Upper lobe of left lung (tissue), 4 donors: Measurements from ENCODE around the gene CLIP2.

Experiments
- EP300 ChIP-seq, 4 donors: sonication (generic); formaldehyde crosslinking; IDR thresholded peaks; one replicate each; pipeline ENCODE4 v1.5.1; 2017; ENCODE audit warnings: antibody characterized with exemption in 4 of 4, control low read depth in 2 of 4
- POLR2A ChIP-seq, 4 donors: fragments of 450-650 bp; IDR thresholded peaks; one replicate each; pipeline ENCODE4 v1.5.1; 2016 to 2017; ENCODE audit warnings: antibody characterized with exemption in 4 of 4, mild to moderate bottlenecking in 2 of 4
- TF ChIP-seq, protein P1 (sequence below), 6 experiments: fragments of 450-650 bp in 4 of 6; fragments of 200-600 bp in 2 of 6; sonication (generic) in 2 of 6; IDR thresholded peaks; one replicate each; pipeline ENCODE4 v1.5.1; 2016 to 2019; ENCODE audit warnings: antibody characterized with exemption in 6 of 6

DNA sequence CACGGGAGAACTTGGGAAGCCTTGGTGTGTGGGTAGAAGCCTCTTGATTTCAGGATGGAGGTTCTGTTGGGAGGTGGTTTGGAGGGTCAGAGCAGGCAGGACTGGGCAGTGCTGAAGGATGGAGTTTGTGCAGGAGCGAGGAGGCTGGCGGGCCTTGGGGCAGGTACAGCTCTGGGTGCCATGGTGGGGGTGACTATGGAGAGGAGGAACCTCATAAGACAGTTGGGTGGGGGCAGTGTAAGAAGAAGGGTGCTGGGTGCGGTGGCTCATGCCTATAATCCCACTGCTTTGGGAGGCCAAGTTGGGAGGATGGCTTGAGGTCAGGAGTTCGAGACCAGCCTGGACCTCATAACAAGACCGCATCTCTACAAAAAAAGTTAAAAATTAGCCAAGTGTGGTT, 109.8 kb downstream of the CLIP2 start:
- TF ChIP-seq, protein P1, sequence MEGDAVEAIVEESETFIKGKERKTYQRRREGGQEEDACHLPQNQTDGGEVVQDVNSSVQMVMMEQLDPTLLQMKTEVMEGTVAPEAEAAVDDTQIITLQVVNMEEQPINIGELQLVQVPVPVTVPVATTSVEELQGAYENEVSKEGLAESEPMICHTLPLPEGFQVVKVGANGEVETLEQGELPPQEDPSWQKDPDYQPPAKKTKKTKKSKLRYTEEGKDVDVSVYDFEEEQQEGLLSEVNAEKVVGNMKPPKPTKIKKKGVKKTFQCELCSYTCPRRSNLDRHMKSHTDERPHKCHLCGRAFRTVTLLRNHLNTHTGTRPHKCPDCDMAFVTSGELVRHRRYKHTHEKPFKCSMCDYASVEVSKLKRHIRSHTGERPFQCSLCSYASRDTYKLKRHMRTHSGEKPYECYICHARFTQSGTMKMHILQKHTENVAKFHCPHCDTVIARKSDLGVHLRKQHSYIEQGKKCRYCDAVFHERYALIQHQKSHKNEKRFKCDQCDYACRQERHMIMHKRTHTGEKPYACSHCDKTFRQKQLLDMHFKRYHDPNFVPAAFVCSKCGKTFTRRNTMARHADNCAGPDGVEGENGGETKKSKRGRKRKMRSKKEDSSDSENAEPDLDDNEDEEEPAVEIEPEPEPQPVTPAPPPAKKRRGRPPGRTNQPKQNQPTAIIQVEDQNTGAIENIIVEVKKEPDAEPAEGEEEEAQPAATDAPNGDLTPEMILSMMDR (IDR thresholded peaks at IDR 0.05) = no peak
- no peak for TF ChIP-seq EP300 (IDR thresholded peaks at IDR 0.05)
- TF ChIP-seq POLR2A (IDR thresholded peaks at IDR 0.05) = no peak
